ENCODE measurements around the gene REV3L. TPM values are rescaled to one million over a fixed set of nuclear protein-coding genes. Genes with fewer than 3 reads are reported as not detected.
A peak's percentile ranks its signal among the peaks of the same experiment; 100 is the strongest.

The REV3L gene
- total and polyA plus RNA-seq, 2 of the 13 experiments (the other 11 are each of a cell fraction or from before 2014, with no cell fraction given): 12.8 to 31.3 TPM

DNA sequence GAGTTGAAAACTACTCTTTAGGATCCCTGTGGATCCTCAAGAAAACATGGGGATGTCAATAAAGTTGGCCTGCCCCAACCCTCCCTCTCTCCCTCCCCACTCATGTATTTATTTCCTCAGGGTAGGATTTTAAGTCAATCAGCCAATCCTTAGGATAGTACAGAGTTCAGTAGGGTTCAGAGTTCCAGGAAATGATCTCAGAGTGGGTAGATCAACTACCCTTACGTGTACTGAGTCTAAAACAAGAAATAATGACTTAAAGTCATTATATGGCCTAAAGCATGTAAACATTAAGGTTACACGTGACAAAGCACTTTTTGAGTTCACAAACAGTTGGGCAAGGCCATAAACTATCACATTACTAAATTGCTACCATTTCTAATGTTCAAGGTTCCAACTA, 47.2 kb upstream of the REV3L start (continued):
- TF ChIP-seq, protein P1, sequence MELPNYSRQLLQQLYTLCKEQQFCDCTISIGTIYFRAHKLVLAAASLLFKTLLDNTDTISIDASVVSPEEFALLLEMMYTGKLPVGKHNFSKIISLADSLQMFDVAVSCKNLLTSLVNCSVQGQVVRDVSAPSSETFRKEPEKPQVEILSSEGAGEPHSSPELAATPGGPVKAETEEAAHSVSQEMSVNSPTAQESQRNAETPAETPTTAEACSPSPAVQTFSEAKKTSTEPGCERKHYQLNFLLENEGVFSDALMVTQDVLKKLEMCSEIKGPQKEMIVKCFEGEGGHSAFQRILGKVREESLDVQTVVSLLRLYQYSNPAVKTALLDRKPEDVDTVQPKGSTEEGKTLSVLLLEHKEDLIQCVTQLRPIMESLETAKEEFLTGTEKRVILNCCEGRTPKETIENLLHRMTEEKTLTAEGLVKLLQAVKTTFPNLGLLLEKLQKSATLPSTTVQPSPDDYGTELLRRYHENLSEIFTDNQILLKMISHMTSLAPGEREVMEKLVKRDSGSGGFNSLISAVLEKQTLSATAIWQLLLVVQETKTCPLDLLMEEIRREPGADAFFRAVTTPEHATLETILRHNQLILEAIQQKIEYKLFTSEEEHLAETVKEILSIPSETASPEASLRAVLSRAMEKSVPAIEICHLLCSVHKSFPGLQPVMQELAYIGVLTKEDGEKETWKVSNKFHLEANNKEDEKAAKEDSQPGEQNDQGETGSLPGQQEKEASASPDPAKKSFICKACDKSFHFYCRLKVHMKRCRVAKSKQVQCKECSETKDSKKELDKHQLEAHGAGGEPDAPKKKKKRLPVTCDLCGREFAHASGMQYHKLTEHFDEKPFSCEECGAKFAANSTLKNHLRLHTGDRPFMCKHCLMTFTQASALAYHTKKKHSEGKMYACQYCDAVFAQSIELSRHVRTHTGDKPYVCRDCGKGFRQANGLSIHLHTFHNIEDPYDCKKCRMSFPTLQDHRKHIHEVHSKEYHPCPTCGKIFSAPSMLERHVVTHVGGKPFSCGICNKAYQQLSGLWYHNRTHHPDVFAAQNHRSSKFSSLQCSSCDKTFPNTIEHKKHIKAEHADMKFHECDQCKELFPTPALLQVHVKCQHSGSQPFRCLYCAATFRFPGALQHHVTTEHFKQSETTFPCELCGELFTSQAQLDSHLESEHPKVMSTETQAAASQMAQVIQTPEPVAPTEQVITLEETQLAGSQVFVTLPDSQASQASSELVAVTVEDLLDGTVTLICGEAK (IDR thresholded peaks at IDR 0.05): 0 out of 2 replicates have a peak, but pooled peaks have one; percentile 39
- TF ChIP-seq, protein P1 (CRISPR knock-in tag; IDR thresholded peaks at IDR 0.05): peak; percentile 65; the same call in 1 of the 2 replicates
- TF ChIP-seq EEA1 (CRISPR knock-in tag; IDR thresholded peaks at IDR 0.05; ENCODE audit: borderline replicate concordance): no peak
- TF ChIP-seq, protein P2, sequence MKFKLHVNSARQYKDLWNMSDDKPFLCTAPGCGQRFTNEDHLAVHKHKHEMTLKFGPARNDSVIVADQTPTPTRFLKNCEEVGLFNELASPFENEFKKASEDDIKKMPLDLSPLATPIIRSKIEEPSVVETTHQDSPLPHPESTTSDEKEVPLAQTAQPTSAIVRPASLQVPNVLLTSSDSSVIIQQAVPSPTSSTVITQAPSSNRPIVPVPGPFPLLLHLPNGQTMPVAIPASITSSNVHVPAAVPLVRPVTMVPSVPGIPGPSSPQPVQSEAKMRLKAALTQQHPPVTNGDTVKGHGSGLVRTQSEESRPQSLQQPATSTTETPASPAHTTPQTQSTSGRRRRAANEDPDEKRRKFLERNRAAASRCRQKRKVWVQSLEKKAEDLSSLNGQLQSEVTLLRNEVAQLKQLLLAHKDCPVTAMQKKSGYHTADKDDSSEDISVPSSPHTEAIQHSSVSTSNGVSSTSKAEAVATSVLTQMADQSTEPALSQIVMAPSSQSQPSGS (CRISPR knock-in tag; IDR thresholded peaks at IDR 0.05): no peak
- no peak for TF ChIP-seq DPF2 (CRISPR knock-in tag; IDR thresholded peaks at IDR 0.05; ENCODE audit: borderline replicate concordance, low read depth)
- TF ChIP-seq ZBTB3 (CRISPR knock-in tag; IDR thresholded peaks at IDR 0.05; ENCODE audit: borderline replicate concordance, low read depth): no peak
- TF ChIP-seq, protein P3, sequence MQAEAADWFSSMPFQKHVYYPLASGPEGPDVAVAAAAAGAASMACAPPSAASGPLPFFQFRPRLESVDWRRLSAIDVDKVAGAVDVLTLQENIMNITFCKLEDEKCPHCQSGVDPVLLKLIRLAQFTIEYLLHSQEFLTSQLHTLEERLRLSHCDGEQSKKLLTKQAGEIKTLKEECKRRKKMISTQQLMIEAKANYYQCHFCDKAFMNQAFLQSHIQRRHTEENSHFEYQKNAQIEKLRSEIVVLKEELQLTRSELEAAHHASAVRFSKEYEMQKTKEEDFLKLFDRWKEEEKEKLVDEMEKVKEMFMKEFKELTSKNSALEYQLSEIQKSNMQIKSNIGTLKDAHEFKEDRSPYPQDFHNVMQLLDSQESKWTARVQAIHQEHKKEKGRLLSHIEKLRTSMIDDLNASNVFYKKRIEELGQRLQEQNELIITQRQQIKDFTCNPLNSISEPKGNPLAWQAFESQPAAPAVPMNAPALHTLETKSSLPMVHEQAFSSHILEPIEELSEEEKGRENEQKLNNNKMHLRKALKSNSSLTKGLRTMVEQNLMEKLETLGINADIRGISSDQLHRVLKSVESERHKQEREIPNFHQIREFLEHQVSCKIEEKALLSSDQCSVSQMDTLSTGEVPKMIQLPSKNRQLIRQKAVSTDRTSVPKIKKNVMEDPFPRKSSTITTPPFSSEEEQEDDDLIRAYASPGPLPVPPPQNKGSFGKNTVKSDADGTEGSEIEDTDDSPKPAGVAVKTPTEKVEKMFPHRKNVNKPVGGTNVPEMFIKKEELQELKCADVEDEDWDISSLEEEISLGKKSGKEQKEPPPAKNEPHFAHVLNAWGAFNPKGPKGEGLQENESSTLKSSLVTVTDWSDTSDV (CRISPR knock-in tag; IDR thresholded peaks at IDR 0.05): no peak
- TF ChIP-seq SRY (CRISPR knock-in tag; IDR thresholded peaks at IDR 0.05): no peak
- no peak for TF ChIP-seq ZNF12 (CRISPR knock-in tag; IDR thresholded peaks at IDR 0.05)
- no peak for TF ChIP-seq MBNL3 (CRISPR knock-in tag; conservative IDR thresholded peaks at IDR 0.05)
- no peak for TF ChIP-seq PLSCR1 (CRISPR knock-in tag; IDR thresholded peaks at IDR 0.05; ENCODE audit: borderline replicate concordance)
- no peak for TF ChIP-seq MAFG (CRISPR knock-in tag; IDR thresholded peaks at IDR 0.05)
- no peak for TF ChIP-seq AGO1 (IDR thresholded peaks at IDR 0.05; ENCODE audit: low read depth, low read length, poor library complexity, severe bottlenecking)
- no peak for TF ChIP-seq FOXJ3 (CRISPR knock-in tag; IDR thresholded peaks at IDR 0.05; ENCODE audit: borderline replicate concordance)
- no peak for TF ChIP-seq HOXD1 (CRISPR knock-in tag; IDR thresholded peaks at IDR 0.05)
- no peak for TF ChIP-seq SYNCRIP (IDR thresholded peaks at IDR 0.05; ENCODE audit: insufficient read depth, low read depth, low read length)

Data from HepG2 (cell line).